ENCODE results near the gene GOLPH3L.
A peak's percentile ranks its signal among the peaks of the same experiment; 100 is the strongest.
"Not testable (repeated sequence)": the region's sequence is repeated elsewhere in the genome, so short reads cannot be mapped to it uniquely, and the experiment has no call there.

Gene GOLPH3L

DNA sequence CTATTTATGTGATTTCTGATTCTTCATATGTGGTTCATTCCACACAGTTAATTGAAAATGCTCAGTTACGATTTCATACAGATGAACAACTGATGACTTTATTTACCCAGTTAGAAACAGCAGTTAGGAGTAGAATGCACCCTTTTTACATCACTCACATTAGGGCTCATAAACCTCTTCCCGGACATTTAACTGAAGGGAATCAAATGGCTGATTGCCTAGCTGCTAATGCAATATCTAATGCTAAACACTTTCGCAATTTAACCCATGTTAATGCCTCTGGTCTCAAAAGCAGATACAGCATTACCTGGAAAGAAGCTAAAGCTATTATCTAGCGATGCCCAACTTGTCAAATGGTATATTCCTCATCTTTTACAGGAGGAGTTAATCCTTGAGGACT lies 39.9 kb downstream of the GOLPH3L start:
- DNase-seq (ENCODE audit: low spot score) = not testable (repeated sequence)

DNA sequence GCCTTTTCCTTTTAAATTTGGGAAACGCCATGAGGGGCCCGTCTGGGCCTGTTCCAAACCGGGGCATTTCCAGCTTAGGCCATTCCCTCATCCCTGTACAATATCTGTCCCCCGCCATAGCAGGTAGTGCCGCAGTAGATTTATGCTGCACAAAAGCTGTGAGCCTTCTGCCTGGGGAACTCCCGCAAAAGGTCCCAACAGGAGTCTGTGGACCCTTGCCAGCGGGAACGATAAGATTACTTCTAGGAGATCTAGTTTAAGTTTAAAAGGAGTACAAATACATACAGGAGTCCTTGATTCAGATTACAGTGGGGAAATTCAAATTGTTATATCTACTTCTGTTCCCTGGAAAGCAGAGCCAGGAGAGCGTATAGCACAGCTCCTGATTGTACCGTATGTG lies 42.3 kb downstream of the GOLPH3L start:
- DNase-seq (ENCODE audit: low spot score) = not testable (repeated sequence)

DNA sequence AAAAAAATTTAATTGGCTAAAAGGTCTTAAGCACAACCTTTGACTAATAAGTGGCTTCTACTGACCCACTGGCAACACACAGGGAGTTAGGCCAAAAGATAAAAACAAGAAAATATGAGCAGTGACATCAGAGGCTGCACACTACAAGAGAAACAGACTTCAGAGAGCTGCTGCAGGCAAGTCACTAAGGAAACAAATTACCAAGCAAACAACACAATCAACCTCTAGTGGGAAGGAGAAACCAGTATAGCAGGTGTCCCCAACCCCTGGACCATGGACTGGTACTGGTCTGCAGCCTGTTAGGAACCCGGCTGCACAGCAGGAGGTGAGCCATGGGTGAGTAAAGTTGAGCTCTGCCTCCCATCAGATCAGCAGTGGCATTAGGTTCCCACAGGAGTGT lies 46.8 kb downstream of the GOLPH3L start:
- DNase-seq (ENCODE audit: low spot score) = no peak

DNA sequence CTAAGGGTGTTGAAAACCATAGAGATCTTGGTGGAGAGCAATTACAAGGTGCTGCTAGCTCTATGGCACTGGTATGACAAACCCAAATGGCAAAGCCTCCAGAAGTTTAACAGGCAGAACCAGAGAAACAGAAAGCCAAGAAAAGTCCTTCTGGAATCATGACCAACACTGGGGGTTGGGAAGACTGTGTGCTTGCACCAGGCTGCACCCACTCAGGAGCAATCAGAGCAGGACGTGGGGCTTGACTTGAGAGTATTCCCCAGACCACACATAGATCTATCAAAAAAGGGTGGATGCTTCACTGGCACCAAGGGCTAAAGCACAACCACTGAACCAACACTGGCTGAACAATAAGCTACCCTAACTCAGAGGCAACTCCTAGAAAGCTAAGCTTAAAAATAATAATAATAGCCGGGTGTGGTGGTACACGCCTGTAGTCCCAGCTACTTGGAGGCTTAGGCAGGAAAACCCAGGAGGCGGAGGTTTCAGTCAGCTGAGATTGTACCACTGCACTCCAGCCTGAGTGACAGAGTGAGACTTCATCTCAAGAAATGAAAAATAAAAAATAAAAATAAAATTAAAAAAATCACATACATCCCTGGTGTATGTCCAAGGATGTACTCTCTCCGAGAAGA lies 47.4 kb downstream of the GOLPH3L start:
- DNase-seq (ENCODE audit: low spot score) = no peak

DNA sequence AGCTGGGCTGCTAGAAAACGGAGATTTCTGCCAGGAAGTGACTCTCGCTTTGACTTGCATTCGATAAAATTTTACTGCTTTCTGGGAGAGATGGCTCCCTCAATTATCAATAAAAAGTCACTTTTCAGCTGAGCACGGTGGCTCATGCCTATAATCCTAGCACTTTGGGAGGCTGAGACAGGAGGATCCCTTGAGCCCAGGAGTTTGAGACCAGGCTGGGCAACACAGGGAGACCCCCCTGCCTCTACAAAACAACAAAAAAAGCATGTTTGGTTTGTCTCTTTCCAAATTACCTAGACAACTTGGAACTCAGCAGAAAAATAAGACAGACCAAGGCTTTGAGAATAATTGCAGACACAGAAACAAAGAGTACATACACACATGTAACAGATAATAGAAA lies 54.7 kb downstream of the GOLPH3L start:
- no peak for DNase-seq (ENCODE audit: low spot score)

DNA sequence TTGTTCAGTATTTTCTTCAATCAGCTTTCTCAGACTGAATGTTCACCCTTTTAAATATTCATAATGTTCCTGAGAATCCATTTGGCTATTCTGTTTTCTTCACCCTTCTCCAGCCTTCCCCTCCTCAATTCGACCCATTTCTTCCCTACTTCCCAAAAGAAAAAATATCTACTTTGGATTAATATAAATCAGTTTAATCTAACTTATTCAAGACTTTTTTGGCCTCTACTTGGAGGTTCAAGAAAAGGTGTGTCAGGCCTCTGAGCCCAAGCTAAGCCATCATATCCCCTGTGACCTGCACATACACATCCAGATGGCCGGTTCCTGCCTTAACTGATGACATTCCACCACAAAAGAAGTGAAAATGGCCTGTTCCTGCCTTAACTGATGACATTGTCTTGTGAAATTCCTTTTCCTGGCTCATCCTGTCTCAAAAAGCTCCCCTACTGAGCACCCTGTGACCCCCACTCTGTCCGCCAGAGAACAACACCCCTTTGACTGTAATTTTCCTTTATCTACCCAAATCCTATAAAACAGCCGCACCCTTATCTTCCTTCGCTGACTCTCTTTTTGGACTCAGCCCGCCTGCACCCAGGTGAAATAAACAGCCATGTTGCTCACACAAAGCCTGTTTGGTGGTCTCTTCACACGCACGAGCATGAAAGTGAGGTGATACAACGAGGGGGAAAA lies 55.7 kb downstream of the GOLPH3L start:
- not testable (repeated sequence) for DNase-seq (ENCODE audit: low spot score)

DNA sequence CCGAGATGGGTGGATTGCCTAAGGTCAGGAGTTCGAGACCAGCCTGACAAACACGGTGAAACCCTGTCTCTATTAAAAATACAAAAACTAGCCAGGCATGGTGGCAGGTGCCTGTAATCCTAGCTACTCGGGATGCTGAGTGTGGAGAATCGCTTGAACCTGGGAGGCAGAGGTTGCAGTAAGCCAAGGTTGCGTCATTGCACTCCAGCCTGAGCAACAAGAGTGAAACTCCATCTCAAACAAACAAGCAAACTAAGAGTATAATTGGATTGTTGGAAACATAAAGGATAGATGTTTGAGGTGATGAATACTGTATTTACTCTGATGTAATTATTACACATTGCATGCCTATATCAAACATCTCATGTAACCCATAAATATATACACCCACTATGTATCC lies 58.5 kb downstream of the GOLPH3L start:
- not testable (repeated sequence) for DNase-seq (ENCODE audit: low spot score)

DNA sequence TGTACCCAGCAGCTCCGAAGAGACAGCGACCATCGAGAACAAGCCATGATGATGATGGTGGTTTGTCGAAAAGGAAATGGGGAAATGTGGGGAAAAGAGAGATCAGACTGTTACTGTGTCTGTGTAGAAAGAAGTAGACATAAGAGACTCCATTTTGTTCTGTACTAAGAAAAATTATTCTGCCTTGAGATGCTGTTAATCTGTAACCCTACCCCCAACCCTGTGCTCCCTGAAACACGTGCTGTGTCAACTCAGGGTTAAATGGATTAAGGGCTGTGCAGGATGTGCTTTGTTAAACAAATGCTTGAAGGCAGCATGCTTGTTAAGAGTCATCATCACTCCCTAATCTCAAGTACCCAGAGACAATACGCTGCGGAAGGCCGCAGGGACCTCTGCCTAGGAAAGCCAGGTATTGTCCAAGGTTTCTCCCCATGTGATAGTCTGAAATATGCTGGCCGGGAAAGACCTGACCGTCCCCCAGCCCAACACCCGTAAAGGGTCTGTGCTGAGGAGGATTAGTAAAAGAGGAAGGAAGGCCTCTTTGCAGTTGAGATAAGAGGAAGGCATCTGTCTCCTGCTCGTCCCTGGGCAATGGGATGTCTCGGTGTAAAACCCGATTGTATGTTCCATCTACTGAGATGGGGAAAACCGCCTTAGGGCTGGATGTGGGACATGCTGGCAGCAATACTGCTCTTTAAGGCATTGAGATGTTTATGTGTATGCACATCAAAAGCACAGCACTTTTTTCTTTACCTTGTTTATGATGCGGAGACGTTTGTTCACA lies 61.9 kb downstream of the GOLPH3L start:
- DNase-seq (ENCODE audit: low spot score) = not testable (repeated sequence)

DNA sequence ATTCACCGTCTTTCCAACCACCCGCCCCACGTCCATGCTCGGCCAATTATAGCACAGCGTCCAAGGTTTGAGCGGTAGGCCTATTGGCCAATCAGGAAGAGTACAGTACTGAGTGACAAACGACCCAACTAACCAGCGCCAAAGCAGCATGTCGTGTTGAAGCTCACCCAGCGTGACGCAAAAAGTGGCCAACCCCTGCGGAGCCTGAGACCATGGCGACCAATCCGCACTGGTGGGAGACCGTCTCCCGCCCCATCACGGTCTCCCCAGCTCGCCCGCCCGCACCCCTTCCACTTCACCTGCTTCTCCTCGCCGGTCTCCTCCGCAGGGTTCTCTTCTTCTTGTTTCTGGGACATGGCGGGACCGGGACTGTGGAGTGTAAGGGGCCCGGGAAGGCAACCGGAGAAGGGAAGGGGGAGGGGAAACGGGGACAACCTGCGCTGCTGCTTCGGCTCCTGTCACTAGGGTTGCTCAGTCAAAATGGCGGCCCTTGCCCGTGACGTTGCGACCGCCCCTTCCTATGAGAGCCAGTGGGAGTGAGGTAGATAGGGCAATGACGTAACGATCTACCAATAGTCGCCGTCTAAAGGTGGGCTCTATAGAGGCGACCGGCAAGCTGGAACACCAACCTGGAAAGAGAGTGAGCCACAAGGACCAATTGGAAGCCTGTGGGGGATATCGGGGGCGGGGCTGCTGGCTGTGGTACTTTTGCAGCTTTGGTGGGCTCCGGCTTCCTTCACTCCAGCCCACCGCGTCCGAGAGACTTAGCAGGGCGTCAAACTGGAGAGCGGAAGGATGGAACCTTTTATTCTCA lies 67.6 kb downstream of the GOLPH3L start, which contains the start of gene ENSA:
Gene ENSA, minus strand, starts transcription at position 498 of the 814 bp plus-strand sequence. Its CDS starts 142 bp downstream, at position 356.
- DNase-seq (ENCODE audit: low spot score) = peak; percentile 92

DNA sequence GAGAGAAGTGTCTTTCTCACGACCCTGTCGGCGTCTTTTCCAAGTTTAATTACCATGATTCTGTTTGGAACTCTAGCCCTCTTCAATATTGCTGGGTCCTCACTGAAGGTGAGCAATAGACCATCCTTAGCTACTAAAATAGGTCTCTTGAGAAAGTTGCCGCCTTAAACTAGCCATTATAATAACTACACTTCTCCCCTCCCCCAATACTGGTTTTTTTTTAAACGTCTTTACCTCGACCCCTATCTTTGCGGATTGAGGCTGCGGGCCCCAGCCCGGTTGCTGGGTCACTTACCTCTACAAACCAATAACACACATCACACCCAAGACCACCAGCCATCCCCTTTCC lies 68.2 kb downstream of the GOLPH3L start:
- DNase-seq (ENCODE audit: low spot score) = no peak

DNA sequence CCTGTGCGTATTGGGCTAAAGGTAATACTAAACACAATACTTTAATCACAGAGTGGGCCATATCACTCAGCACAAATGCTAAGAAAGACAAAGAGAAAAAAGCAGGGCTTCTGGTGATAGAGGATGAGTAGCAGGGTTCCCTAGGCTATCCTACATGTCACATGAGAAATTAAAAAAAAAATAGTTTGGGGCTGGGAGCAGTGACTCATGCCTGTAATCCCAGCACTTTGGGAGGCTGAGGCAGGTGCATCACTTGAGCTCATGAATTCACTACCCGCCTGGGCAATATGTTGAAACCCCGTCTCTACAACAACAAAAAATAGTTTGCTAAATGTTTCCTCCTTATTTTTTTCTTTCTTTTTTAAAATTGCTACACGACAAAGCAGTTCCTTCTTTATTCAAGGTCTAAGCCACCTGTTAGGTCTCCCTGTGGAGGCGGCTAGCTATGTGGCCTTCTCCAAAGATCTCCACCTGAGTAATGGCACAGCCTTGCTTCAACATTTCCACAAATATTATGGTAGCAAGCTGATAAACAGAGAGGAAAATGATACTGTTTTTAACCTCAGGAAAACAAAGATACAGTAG lies 69.0 kb downstream of the GOLPH3L start:
- DNase-seq (ENCODE audit: low spot score) = no peak

DNA sequence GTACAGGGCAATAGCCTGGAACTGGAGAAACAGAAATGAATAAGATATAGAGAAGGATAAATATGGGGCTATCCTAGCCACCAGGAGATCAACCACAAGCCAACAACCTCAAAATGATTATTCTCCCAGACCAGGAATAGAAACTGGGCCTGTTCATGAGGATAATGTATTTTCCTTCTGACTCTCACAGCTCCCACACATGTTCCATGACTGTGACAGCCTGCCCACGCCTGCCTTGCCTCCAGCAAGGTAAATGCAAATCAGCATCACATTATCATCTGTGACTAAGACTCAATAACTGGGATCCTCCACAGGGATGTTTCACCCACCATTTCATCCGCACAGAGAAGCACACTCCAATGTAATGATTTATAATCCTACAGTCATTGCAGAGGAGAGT lies 70.8 kb downstream of the GOLPH3L start:
- no peak for DNase-seq (ENCODE audit: low spot score)

DNA sequence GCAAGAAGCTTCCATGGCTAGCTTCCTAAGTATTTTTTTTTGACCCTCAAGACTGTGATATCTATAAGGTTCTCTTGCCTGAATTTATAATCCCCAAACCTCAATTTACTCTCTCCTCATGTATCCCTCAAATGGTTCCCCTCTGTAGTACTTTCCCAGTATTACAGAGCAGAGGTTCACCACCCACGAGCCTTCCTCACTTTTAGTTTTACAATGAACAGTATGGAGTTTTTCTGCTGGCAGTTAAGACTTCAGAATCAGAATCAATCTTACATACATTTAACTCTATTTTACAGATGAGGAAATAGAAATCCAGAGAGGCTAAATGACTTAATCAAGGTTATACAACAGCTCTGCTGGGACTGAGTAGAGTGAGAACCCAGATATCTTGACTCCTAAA lies 72.4 kb downstream of the GOLPH3L start:
- not testable (repeated sequence) for DNase-seq (ENCODE audit: low spot score)

DNA sequence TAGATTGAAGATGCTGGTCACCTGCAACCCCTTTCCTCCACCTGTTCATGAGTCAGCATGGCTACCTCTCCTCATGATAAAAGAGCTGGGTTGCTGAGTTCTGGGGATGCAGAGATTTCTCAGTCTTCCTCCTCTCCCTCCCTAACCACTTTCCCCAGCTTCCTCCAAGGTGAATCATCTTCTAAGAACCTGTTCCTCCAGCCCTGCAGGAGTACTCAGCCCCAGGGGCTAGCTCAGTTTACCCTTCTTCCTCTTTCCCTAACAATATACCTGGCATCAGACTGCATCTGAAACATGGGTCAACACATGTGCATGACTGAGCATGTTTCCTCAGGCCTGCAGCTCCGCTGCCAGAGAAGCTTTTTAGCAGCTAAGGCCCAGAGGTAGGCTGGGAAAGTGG lies 72.8 kb downstream of the GOLPH3L start:
- DNase-seq (ENCODE audit: low spot score) = not testable (repeated sequence)

DNA sequence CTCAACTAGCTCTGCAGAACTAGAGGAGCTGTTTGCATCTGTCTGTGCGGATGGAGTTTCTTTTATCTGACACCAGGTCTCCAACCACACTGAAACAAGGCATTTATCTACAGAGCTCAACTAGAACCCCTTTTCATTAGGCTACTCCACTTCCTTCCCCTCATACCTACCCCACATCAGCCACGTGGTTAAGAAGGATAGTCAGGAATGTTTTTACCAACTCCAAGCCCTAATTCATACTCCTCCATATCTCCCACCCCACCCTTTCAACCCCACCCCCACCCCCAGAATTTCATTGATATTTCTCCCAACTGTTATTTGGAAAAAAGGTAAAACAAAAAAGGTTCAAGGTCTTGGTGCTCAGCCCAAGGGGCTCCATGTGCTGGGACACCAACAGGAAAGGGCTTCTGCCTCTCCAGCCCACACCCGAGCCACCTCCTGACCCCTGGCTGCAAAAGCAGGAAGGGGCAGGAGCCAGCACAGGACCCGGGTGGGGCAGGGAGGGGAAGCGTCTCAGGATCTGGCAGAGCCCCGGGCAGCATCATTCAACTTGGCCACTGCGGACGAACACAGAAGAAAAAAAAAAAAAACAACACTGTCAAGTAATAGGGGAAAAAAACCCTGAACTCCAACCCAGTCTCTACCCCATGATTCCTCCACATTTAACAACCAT lies 74.5 kb downstream of the GOLPH3L start:
- DNase-seq (ENCODE audit: low spot score) = peak; percentile 40

DNA sequence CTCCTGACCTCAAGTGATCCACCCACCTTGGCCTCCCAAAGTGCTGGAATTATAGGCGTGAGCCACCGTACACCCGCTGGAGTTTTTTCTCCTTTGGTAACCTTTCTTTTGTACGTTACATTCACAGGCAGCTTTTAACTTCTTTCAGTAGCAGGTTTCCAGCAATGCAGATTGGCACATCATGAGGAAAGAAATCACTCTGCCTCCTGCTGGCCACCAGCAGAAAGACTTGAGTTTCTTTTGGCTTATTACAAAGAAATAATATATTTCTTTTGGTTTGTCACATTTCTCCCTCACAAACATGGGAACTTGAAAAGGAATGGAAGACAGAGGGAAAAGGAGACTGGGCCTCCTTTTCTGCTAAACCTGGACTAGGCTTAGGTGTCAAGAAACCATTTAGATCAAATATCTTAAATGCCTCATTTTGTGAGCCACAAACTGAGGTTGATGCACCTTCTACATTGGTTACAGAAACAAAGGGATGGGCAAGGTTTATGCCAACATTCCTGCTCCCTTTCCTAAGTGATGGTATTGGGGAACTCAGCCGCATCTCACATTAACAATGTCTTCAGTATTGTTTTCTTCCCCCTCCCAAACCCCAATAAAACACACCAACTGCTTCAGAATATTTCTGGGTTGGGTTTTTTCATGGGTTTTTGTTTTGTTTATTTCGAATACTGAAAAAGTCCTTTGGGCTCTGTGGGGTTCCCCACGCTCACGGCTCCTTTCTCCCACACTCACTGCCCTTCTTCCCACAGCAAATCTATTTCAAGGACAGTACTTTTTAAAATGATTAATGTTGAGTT lies 75.3 kb downstream of the GOLPH3L start:
- peak; percentile 44 for DNase-seq (ENCODE audit: low spot score)

DNA sequence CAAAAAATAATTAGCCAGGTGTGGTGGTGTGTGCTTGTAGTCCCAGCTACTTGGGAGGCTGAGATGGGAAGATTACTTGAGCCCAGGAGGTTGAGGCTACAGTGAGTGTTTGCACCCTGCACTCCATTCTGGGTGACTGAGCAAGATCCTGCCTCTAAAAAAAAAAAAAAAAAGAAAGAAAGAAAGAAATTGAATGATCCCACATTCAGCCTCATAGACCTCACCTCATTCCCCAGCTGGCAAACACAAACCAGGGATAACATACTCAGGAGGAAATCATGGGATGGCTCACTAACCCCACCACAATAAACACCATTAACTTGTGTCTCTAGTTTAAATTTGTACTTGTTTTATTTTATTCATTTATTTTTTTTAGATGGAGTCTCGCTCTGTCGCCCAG lies 76.0 kb downstream of the GOLPH3L start:
- DNase-seq (ENCODE audit: low spot score) = no peak

DNA sequence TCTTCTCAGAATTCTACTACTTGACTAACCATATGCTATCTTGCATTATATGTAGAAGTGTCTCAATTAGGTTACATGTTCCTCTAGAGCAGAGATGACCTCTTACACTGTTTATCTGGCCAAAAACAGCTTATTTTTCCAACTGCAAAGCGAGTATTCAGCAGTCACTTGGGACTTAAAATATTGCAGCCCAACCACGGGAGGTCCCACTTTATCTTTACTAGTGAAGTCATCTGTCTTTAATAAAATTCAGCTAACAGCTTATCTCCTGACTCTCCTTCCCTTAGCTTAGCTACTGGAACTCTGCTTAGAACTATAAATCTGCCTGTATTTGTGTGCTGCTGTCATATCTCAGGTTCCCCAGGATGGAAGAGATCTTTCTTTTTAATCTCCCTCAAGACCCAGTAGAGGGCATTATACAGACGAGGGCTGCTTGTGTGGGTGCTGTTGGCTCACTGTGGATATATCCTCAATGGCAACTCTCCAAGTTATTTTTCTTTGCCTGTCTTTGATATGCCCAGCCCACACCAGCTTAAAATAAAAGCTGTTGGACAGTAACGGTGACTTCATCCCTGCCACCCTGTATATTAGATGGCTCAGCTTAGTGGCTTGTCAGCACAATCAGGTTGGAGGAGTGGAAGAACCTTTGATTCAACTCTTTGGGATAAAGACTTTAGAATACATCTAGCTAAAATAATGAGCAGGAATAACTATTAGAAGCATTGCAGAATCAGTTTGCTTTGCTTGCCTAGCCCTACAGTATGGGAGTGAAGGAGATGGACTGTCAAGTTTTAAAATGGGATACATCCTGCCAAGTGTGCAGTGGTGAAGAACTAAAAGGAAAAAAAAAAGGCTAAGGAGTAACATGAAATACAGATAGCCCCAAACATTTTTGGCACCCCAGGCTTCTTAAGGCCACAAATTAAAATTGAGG lies 77.1 kb downstream of the GOLPH3L start:
- no peak for DNase-seq (ENCODE audit: low spot score)

Data from iPS-NIHi11 (cell line).